Left forelimb (tissue), 1 donor: ENCODE results near the gene MSRB3.
"Not testable (repeated sequence)": the region's sequence is repeated elsewhere in the genome, so short reads cannot be mapped to it uniquely, and the experiment has no call there.

Source experiments
- DNase-seq: peaks from one replicate; pipeline ENCODE4 v3.0.0-alpha.2; 2018; ENCODE audit warnings: low spot score

Gene MSRB3

GRCh38 chr12:65403188-65403587 lies 124.7 kb downstream of the MSRB3 start:
- DNase-seq: no peak

- no peak for DNase-seq
These were observed 129.1 kb downstream of the MSRB3 start for GRCh38 chr12:65407388-65408149.

- DNase-seq: no peak
These were observed 130.0 kb downstream of the MSRB3 start for GRCh38 chr12:65408441-65408840.

- no peak for DNase-seq
These were observed 131.2 kb downstream of the MSRB3 start for GRCh38 chr12:65409726-65410125.

- no peak for DNase-seq
These were observed 132.7 kb downstream of the MSRB3 start for GRCh38 chr12:65411171-65411570.

- no peak for DNase-seq
These were observed 136.0 kb downstream of the MSRB3 start for GRCh38 chr12:65414526-65414925.

GRCh38 chr12:65415826-65416225 lies 137.3 kb downstream of the MSRB3 start:
- DNase-seq: no peak

- no peak for DNase-seq
These were observed 141.0 kb downstream of the MSRB3 start for GRCh38 chr12:65419284-65420072.

GRCh38 chr12:65420941-65421340 lies 142.5 kb downstream of the MSRB3 start:
- DNase-seq: no peak

- DNase-seq: no peak
These were observed 149.2 kb downstream of the MSRB3 start for GRCh38 chr12:65427646-65428045.

- no peak for DNase-seq
These were observed 151.5 kb downstream of the MSRB3 start for GRCh38 chr12:65430006-65430405.

- DNase-seq: no peak
These were observed 152.3 kb downstream of the MSRB3 start for GRCh38 chr12:65430571-65431306.

GRCh38 chr12:65432114-65432513 lies 153.6 kb downstream of the MSRB3 start:
- no peak for DNase-seq

GRCh38 chr12:65432651-65433050 lies 154.2 kb downstream of the MSRB3 start:
- DNase-seq: no peak

- DNase-seq: no peak
These were observed 156.3 kb downstream of the MSRB3 start for GRCh38 chr12:65434737-65435136.

- no peak for DNase-seq
These were observed 164.6 kb downstream of the MSRB3 start for GRCh38 chr12:65443038-65443437.

GRCh38 chr12:65444996-65445395 lies 166.5 kb downstream of the MSRB3 start:
- DNase-seq: no peak

GRCh38 chr12:65446901-65447300 lies 168.4 kb downstream of the MSRB3 start:
- DNase-seq: no peak

GRCh38 chr12:65449400-65449799 lies 170.9 kb downstream of the MSRB3 start:
- no peak for DNase-seq

GRCh38 chr12:65450625-65451024 lies 172.1 kb downstream of the MSRB3 start:
- no peak for DNase-seq

- DNase-seq: no peak
These were observed 175.8 kb downstream of the MSRB3 start for GRCh38 chr12:65454115-65454787.

GRCh38 chr12:65457341-65457740 lies 178.9 kb downstream of the MSRB3 start:
- not testable (repeated sequence) for DNase-seq
